Kidney (tissue), 14 donors: ENCODE results near the gene P3H3. TPM values are rescaled to one million over a fixed set of nuclear protein-coding genes. Genes with fewer than 3 reads are reported as not detected.

ENCODE experiments used
- DNase-seq, 5 donors: peaks; one replicate each; pipeline ENCODE4 v3.0.0-alpha.2; 2013 to 2020
- FAIRE-seq: peaks from 2 replicates; lab custom pipeline; 2012; peaks lifted over from hg19 to GRCh38; lab: Jason Lieb, UNC
- H3K27ac ChIP-seq, 2 donors: one replicate each; pipeline ENCODE4 v1.7.0; 2013; ENCODE audit warnings: low read depth in 2 of 2, low read length in 2 of 2, inconsistent platforms in 1 of 2
- H3K27me3 ChIP-seq: one replicate; pipeline ENCODE4 v1.7.1; 2013; ENCODE audit warnings: low read length, inconsistent platforms; ENCODE audit not compliant: control insufficient read depth, insufficient read depth
- H3K36me3 ChIP-seq, 3 donors: one replicate each; pipeline versions ENCODE4 v1.7.0 to v1.7.1; 2013; ENCODE audit warnings: low read length in 3 of 3, control low read depth in 1 of 3, inconsistent platforms in 1 of 3; ENCODE audit not compliant: insufficient read depth in 3 of 3, control insufficient read depth in 2 of 3
- H3K4me1 ChIP-seq, 3 donors: one replicate each; pipeline versions ENCODE4 v1.7.0 to v1.7.1; 2013; ENCODE audit warnings: low read length in 3 of 3, inconsistent platforms in 1 of 3, low read depth in 1 of 3; ENCODE audit not compliant: control insufficient read depth in 2 of 3, insufficient read depth in 2 of 3
- H3K4me3 ChIP-seq, 3 donors: one replicate each; pipeline versions ENCODE4 v1.7.0 to v1.8.1; 2013; ENCODE audit warnings: low read length in 3 of 3, control low read depth in 1 of 3, inconsistent platforms in 1 of 3
- H3K9ac ChIP-seq, 3 donors: one replicate each; pipeline versions ENCODE4 v1.7.0 to v1.7.1; 2013; ENCODE audit warnings: low read length in 3 of 3, control low read depth in 1 of 3, inconsistent platforms in 1 of 3
- H3K9me3 ChIP-seq, 3 donors: one replicate each; pipeline versions ENCODE4 v1.7.0 to v1.7.1; 2013; ENCODE audit warnings: low read length in 3 of 3, control low read depth in 1 of 3, inconsistent platforms in 1 of 3; ENCODE audit not compliant: control insufficient read depth in 2 of 3, insufficient read depth in 1 of 3
- CTCF ChIP-seq: IDR thresholded peaks from 3 replicates; pipeline ENCODE4 v1.5.1; 2012; ENCODE audit warnings: mild to moderate bottlenecking, moderate library complexity, borderline replicate concordance; ENCODE audit not compliant: insufficient read depth; ENCODE audit errors: extremely low read depth
- intact Hi-C: fragments of 100-400 bp; cut with DNase I; formaldehyde crosslinking; loops from one replicate; pipeline ENCODE4 v1.11.1; 2022
- polyA plus RNA-seq: library from polyadenylated mRNA; stranded (reverse); fragments of 350-450 nt; fragmentation: Illumina TruSeq; extraction: RNeasy Lipid Tissue Mini Kit (QIAGEN cat#74804); gene quantifications from one replicate; pipeline ENCODE4 v1.2.3, GENCODE V29; 2014; ENCODE audit warnings: low read depth, low replicate concordance; ENCODE audit not compliant: insufficient read depth
- total RNA-seq: library from RNA; stranded (reverse); fragmentation: NEBNext Ultra II Directional; extraction: Animal tissue kit (Norgen Biotek cat#: 25700); gene quantifications from one replicate; pipeline ENCODE4 v1.2.1, GENCODE V29; 2021
- donor health status: control.
- donor health status: control.
- donor health status: control.
- donor health status: control.
- donor health status: control.
- donor health status: DM: yes; HTN: yes; CAD: no.
- donor health status: Normal renal cell carcinoma (clear cell type).

P3H3 gene
- total and polyA plus RNA-seq, 2 donors from 2014 or later: 17.0 to 18.5 TPM

- FAIRE-seq (no peak), DNase-seq (peak in 1 of 5 donors; percentile 8)
- H3K36me3 ChIP-seq: no peaks in the 10 kb centered on the region
- no peaks in the 10 kb centered on the region for H3K9me3 ChIP-seq
- peaks cover 0 to 15% (median 0%) of the 10 kb centered on the region in 3 donors for H3K4me1 ChIP-seq
- no peaks in the 10 kb centered on the region for H3K27me3 ChIP-seq
- no peak overlapping the region for H3K27ac ChIP-seq
- H3K4me3 ChIP-seq: no peak overlapping the region
- TF ChIP-seq CTCF: no peak
- no peak overlapping the region for H3K9ac ChIP-seq
- intact Hi-C loops: no loop called here
These were observed 2.8 kb downstream of the P3H3 start for GRCh38 chr12:6830999-6831398.

- TF ChIP-seq CTCF: no peak
- H3K36me3 ChIP-seq: no peaks in the 10 kb centered on the region
- H3K9me3 ChIP-seq: no peaks in the 10 kb centered on the region
- no peak overlapping the region for H3K27ac ChIP-seq
- no peak overlapping the region for H3K9ac ChIP-seq
- no peak for FAIRE-seq
- no peak overlapping the region for H3K4me3 ChIP-seq
- peak in 1 of 5 donors; percentile 48 for DNase-seq
- intact Hi-C loops: no loop called here
- peaks cover 0 to 15% (median 0%) of the 10 kb centered on the region in 3 donors for H3K4me1 ChIP-seq
- no peaks in the 10 kb centered on the region for H3K27me3 ChIP-seq
These were observed 3.3 kb downstream of the P3H3 start for GRCh38 chr12:6831450-6831995.

DNA sequence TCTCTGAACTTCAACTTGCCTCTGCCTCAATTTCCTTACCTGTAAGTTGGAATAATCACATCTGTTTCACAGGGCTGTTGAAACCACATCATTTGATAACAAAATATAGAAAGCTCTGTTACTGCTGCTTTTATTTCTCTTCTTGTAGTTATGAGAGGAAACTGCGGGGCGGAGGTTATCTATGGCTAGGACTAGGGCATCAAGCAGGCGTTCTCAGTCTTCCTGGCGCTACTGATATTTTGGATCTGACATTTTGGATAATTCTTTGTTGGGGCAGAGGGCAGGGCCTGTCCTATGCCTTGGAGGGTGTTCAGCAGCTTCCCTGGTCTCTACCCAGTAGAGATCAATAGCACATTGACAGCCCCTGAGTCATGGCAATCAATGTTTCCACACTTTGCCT lies 3.9 kb downstream of the P3H3 start:
- H3K27me3 ChIP-seq: no peaks in the 10 kb centered on the region
- H3K36me3 ChIP-seq: no peaks in the 10 kb centered on the region
- H3K4me1 ChIP-seq: peaks cover 0 to 12% (median 0%) of the 10 kb centered on the region in 3 donors
- H3K9me3 ChIP-seq: no peaks in the 10 kb centered on the region
- DNase-seq (peak in 1 of 5 donors; percentile 7), FAIRE-seq (no peak)
- H3K27ac ChIP-seq: no peak overlapping the region
- H3K9ac ChIP-seq: no peak overlapping the region
- no peak overlapping the region for H3K4me3 ChIP-seq
- TF ChIP-seq CTCF: no peak
- intact Hi-C loops: no loop called here
